Measurements from ENCODE around the gene UBE2G2. TPM values are rescaled to one million over a fixed set of nuclear protein-coding genes. Genes with fewer than 3 reads are reported as not detected.

The UBE2G2 gene, protein sequence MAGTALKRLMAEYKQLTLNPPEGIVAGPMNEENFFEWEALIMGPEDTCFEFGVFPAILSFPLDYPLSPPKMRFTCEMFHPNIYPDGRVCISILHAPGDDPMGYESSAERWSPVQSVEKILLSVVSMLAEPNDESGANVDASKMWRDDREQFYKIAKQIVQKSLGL
- 10 to 100 TPM; 89.9 to 96.8 TPM for total RNA-seq
- polyA plus RNA-seq (2013, experiment 1 of 2) = 99.5 TPM
- 120 TPM for polyA plus RNA-seq (2013, experiment 2 of 2)
- total RNA-seq = 71.2 to 301 (median 154) reads per million in 172 experiments

DNA sequence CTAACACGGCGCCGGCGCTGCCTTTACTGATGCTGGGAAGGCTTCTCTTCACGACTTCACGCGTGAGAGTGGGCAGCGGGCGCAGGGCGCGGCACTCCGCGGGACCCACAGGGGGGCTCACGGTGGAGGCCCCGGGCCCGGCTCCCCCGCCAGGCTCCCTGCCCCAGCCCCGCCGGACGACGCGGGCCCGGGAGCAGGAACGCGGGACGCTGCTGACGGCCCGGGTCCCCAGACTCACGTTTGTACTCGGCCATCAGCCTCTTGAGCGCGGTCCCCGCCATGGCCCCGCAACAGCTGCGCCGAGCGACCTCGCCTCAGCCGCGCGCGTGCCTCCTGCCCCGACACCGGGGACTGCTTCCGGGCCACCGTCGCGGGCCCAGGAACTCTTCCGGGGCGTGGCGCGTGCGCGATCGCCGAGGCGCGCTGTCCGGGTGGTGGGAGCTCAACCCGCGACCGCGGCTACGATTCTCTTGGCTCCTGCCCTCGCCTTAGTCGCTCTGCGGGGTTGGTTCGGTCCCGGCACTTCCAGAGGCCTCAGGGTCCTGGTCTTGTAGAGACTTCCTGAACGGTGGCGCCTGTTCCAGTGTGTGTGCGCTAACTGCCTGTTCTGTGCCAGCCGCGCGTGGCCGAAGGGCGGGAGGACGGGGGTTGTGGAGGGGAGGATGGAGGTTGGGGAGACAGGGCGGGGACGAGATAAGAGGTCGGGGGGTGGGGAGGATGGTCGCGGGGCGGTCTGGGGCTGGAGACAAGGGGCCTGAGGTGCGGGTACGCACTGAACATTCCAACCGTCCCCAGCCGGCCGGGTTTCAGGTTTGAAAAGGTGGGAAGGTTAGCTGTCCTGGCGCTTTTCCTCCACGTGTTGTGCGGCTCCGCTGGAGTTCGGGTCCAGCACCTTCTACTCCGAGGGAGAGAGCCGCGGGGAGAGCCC is at the start of gene UBE2G2:
UBE2G2 (minus strand) TSS at position 353 of the 928 bp plus-strand sequence; CDS start at position 281, 72 bp downstream.
- Mint-ChIP-seq H3K27ac (peak within 1 kb of the TSS; percentile 80), H3K9me3 (no peaks in the 10 kb centered on the region)
- POLR2A ChIA-PET = interaction anchor here (0.6 to 2.7 kb wide), 17 partner anchors 8 to 1828 kb away, joined by 3 to 55 read pairs (median 6); partner anchors contain the start of genes ITGB2, KRTAP12-3, PKNOX1 and PTTG1IP

DNA sequence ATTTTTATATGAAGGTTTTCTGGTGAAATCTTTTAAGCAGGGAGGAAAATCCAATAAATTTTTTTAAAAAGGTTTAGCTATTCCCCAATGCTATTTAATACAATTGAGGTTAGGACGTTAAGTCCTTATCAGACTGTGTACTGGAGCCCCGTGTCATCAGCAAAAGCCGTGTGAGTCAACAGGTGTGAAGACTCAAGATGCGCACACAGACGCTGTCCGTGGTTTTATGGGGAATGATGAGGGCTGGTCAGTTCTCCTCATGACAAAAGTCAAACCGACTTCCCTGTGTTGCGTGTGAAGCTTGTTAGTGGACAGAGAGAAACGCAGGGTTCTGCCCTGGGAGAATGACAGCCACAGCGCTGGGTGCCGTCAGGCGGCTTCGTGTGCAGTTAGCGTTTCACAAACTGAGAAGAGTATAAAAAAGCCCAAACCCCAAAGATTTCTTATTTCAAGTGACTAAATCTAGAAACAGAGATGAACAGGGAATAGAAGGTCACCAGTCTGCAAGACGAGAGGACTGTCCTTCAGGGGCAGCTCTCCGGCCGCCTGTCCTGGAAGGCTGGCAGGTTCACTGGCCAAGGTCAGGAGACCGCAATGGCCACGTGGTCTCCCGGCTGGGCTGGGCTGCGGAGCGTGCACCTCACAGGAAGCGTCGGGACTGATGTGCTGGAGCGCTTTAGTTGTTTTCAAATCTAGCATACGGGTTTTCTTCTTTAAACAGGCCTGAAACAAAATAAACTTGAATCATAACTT is 49.5 kb upstream of the UBE2G2 start:
- no peaks in the 10 kb centered on the region for H3K27me3 Mint-ChIP-seq
- CTCF ChIA-PET = interaction anchor here (0.8 kb wide), 1 partner anchor 50 kb away, joined by 4 read pairs; the partner anchor contains the start of gene UBE2G2
- Histone ChIP-seq H3K4me3 (ENCODE audit: low read length) (no peak overlapping the region), H3K4me1 (ENCODE audit: insufficient read depth, low read length) (peaks cover 54% of the 10 kb centered on the region), H3K36me3 (ENCODE audit: insufficient read depth, low read length) (peaks cover 62% of the 10 kb centered on the region), H3K27me3 (ENCODE audit: control insufficient read depth in 1 of 2, insufficient read depth in 2 of 2, low read length in 2 of 2) (no peaks in the 10 kb centered on the region), H3K9me3 (ENCODE audit: control insufficient read depth in 1 of 2, insufficient read depth in 1 of 2, low read length in 2 of 2) (no peaks in the 10 kb centered on the region), H3K27ac (ENCODE audit: low read depth in 1 of 2, low read length in 2 of 2) (peak overlapping the region in 1 of 2 donors; percentile 17)
- peak overlapping the region; percentile 30 for H3K4me3 Mint-ChIP-seq
- ATAC-seq (ENCODE audit: poor library complexity) = no peak
- DNase-seq = no peak
- H3K27ac Mint-ChIP-seq = peak overlapping the region; percentile 75
- H3K36me3 Mint-ChIP-seq (ENCODE audit: low read depth) = peaks cover 74% of the 10 kb centered on the region
- H3K4me1 Mint-ChIP-seq (ENCODE audit: low read depth) = peaks cover 59% of the 10 kb centered on the region
- intact Hi-C loops (cut with DNase I, micrococcal nuclease) = no loop called here
- no peaks in the 10 kb centered on the region for H3K9me3 Mint-ChIP-seq
- POLR2A ChIA-PET = interaction anchor here (1.0 to 1.1 kb wide), 2 partner anchors 17 to 23 kb away, joined by 4 read pairs; partner anchors contain the start of gene PTTG1IP
- TF ChIP-seq, protein P1, sequence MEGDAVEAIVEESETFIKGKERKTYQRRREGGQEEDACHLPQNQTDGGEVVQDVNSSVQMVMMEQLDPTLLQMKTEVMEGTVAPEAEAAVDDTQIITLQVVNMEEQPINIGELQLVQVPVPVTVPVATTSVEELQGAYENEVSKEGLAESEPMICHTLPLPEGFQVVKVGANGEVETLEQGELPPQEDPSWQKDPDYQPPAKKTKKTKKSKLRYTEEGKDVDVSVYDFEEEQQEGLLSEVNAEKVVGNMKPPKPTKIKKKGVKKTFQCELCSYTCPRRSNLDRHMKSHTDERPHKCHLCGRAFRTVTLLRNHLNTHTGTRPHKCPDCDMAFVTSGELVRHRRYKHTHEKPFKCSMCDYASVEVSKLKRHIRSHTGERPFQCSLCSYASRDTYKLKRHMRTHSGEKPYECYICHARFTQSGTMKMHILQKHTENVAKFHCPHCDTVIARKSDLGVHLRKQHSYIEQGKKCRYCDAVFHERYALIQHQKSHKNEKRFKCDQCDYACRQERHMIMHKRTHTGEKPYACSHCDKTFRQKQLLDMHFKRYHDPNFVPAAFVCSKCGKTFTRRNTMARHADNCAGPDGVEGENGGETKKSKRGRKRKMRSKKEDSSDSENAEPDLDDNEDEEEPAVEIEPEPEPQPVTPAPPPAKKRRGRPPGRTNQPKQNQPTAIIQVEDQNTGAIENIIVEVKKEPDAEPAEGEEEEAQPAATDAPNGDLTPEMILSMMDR (IDR thresholded peaks at IDR 0.05) = no peak

More for the DNA sequence above, at the start of gene UBE2G2:
- intact Hi-C loops (cut with DNase I, micrococcal nuclease) = loop anchor here (1.0 to 5.0 kb wide), 8 partner anchors 16 to 131 kb away; no protein-coding TSS in a partner anchor
- peaks cover 56% of the 10 kb centered on the region for H3K36me3 Mint-ChIP-seq (ENCODE audit: low read depth)
- CTCF ChIA-PET = interaction anchor here (0.7 to 4.3 kb wide), 15 partner anchors 9 to 461 kb away, joined by 3 to 46 read pairs (median 5); partner anchors contain the start of genes PTTG1IP, SLX9 and SUMO3
- peaks cover 55% of the 10 kb centered on the region for H3K4me1 Mint-ChIP-seq (ENCODE audit: low read depth)
- H3K36me3 ChIP-seq (ENCODE audit: insufficient read depth, low read length) = peaks cover 35% of the 10 kb centered on the region
- peak; percentile 88 for ATAC-seq (ENCODE audit: poor library complexity)
- H3K4me3 Mint-ChIP-seq = peak within 1 kb of the TSS; percentile 95
- peak; percentile 75 to 93 (median 85) for DNase-seq
- peaks cover 28% of the 10 kb centered on the region for H3K4me1 ChIP-seq (ENCODE audit: insufficient read depth, low read length)
- H3K9me3 ChIP-seq (ENCODE audit: control insufficient read depth in 1 of 2, insufficient read depth in 1 of 2, low read length in 2 of 2) = no peaks in the 10 kb centered on the region
- TF ChIP-seq, protein P1 (IDR thresholded peaks at IDR 0.05) = no peak
- H3K27ac ChIP-seq (ENCODE audit: low read depth in 1 of 2, low read length in 2 of 2) = peak within 1 kb of the TSS; percentile 25 to 66
- no peaks in the 10 kb centered on the region for H3K27me3 ChIP-seq (ENCODE audit: control insufficient read depth in 1 of 2, insufficient read depth in 2 of 2, low read length in 2 of 2)
- H3K4me3 ChIP-seq (ENCODE audit: low read length) = peak within 1 kb of the TSS; percentile 78
- H3K27me3 Mint-ChIP-seq = no peaks in the 10 kb centered on the region
